T-helper 17 cell (primary cell): Measurements from ENCODE around the gene SERPINA6. TPM values are rescaled to one million over a fixed set of nuclear protein-coding genes. Genes with fewer than 3 reads are reported as not detected.

Source experiments
- total RNA-seq, 4 donors: library from RNA in 2 of 4; stranded (reverse) in 2 of 4; gene quantifications; one replicate each; pipeline ENCODE4 v1.2.3 and lab custom pipeline; 2022 to 2026

SERPINA6 gene
- total RNA-seq, 2 donors from 2014 or later: not detected

Other genes starting within 250 kb of the SERPINA6 start
- gene DDX24, start 242.1 kb downstream of the SERPINA6 start, total RNA-seq: 100 to 1,000 TPM; 478 to 531 TPM
- gene IFI27L1, start 242.0 kb downstream of the SERPINA6 start, total RNA-seq: 10 to 100 TPM in 1 of 2 donors, 1 to 10 TPM in 1; 9.3 to 12.1 TPM
- gene IFI27, start 212.6 kb downstream of the SERPINA6 start, total RNA-seq: 1 to 10 TPM in 1 of 2 donors, under 1 TPM in 1; 0.63 to 1.0 TPM
- gene IFI27L2, start 193.7 kb downstream of the SERPINA6 start, total RNA-seq: 10 to 100 TPM; 21.5 to 25.8 TPM
- gene PPP4R4, start 149.0 kb downstream of the SERPINA6 start, total RNA-seq: 1 to 10 TPM; 2.6 to 6.7 TPM
- gene SERPINA10, start 30.1 kb downstream of the SERPINA6 start, total RNA-seq: not detected
- not detected for gene SERPINA2, start 43.4 kb upstream of the SERPINA6 start, total RNA-seq
- 10 to 100 TPM in 1 of 2 donors, 1 to 10 TPM in 1; 3.5 to 15.5 TPM for gene SERPINA1, start 65.3 kb upstream of the SERPINA6 start, total RNA-seq
- not detected for gene SERPINA11, start 129.5 kb upstream of the SERPINA6 start, total RNA-seq
- gene SERPINA9, start 152.9 kb upstream of the SERPINA6 start, total RNA-seq: not detected
- gene SERPINA12, start 186.1 kb upstream of the SERPINA6 start, total RNA-seq: not detected
- not detected for gene SERPINA4, start 238.1 kb upstream of the SERPINA6 start, total RNA-seq